Small intestine (tissue), 7 donors: ENCODE data around the gene HSF5. TPM values are rescaled to one million over a fixed set of nuclear protein-coding genes. Genes with fewer than 3 reads are reported as not detected.
A peak's percentile ranks its signal among the peaks of the same experiment; 100 is the strongest.

Experiments
- DNase-seq, 2 donors: peaks; one replicate each; pipeline versions ENCODE4 v3.0.0 to v3.0.0-alpha.2; 2013
- FAIRE-seq: peaks from 2 replicates; lab custom pipeline; 2012; peaks lifted over from hg19 to GRCh38; lab: Jason Lieb, UNC
- H3K27ac ChIP-seq, 3 donors: one replicate each; pipeline ENCODE4 v1.5.1; 2013; ENCODE audit warnings: low read length in 2 of 3, mild to moderate bottlenecking in 2 of 3, control low read depth in 1 of 3, inconsistent platforms in 1 of 3, low read depth in 1 of 3, moderate library complexity in 1 of 3
- H3K27me3 ChIP-seq, 3 donors: one replicate each; pipeline ENCODE4 v1.6.1; 2013; ENCODE audit warnings: low read length in 3 of 3, inconsistent platforms in 1 of 3; ENCODE audit not compliant: control insufficient read depth in 3 of 3, insufficient read depth in 3 of 3
- H3K36me3 ChIP-seq, 3 donors: one replicate each; pipeline ENCODE4 v1.6.1; 2013; ENCODE audit warnings: low read length in 3 of 3, inconsistent platforms in 1 of 3, low read depth in 1 of 3, mild to moderate bottlenecking in 1 of 3, moderate library complexity in 1 of 3; ENCODE audit not compliant: control insufficient read depth in 3 of 3, insufficient read depth in 2 of 3
- H3K4me1 ChIP-seq, 3 donors: one replicate each; pipeline ENCODE4 v1.6.1; 2013; ENCODE audit warnings: low read length in 2 of 3, inconsistent platforms in 1 of 3, low read depth in 1 of 3, mild to moderate bottlenecking in 1 of 3, moderate library complexity in 1 of 3; ENCODE audit not compliant: control insufficient read depth in 3 of 3, insufficient read depth in 2 of 3
- H3K4me3 ChIP-seq, 3 donors: one replicate each; pipeline ENCODE4 v1.5.1; 2013; ENCODE audit warnings: low read length in 3 of 3, control low read depth in 1 of 3, inconsistent platforms in 1 of 3, low read depth in 1 of 3, mild to moderate bottlenecking in 1 of 3, moderate library complexity in 1 of 3
- H3K9me3 ChIP-seq, 2 donors: one replicate each; pipeline ENCODE4 v1.6.1; 2013; ENCODE audit warnings: low read depth in 1 of 2, low read length in 1 of 2; ENCODE audit not compliant: control insufficient read depth in 2 of 2, insufficient read depth in 1 of 2
- WGBS, 3 donors: extraction: QIAGEN DNeasy Blood & Tissue Kit; methylation state at CpG; one replicate each; pipeline ENCODE4 v1.1.7; 2013; 5-methylcytosine and 5-hydroxymethylcytosine counted together
- polyA plus RNA-seq, 4 donors: library from polyadenylated mRNA; stranded (reverse) in 3 of 4; unstranded in 1 of 4; fragments of 200-250 nt in 3 of 4; fragments of 120-200 nt in 1 of 4; gene quantifications; one replicate each; pipeline versions ENCODE4 v1.2.1 to v1.2.3, GENCODE V29; 2013
- donor health status: healthy with polysubstance abuse.
- donor health status: control.
- donor health status: control.
- donor health status: Bipolar disorder and iron deficiency.
- donor health status: healthy.

HSF5 gene
- polyA plus RNA-seq, 4 donors = 0.01 to 0.03 TPM; not detected in 2

- H3K27ac ChIP-seq = peak overlapping the region in 2 of 3 donors; percentile 32 to 61
- 16 to 39% (median 32%) methylated on average over 3 of the region's 3 CpGs for WGBS, 3 donors
- no peak for FAIRE-seq
Measured at GRCh38 chr17:58388302-58389190, 99.7 kb downstream of the HSF5 start.

GRCh38 chr17:58387834-58388233 is 100.4 kb downstream of the HSF5 start:
- no peaks in the 10 kb centered on the region for H3K27me3 ChIP-seq
- H3K9me3 ChIP-seq = no peaks in the 10 kb centered on the region
- DNase-seq (peak; percentile 68 to 90), FAIRE-seq (no peak)
- no peak overlapping the region for H3K4me3 ChIP-seq
- H3K27ac ChIP-seq = peak overlapping the region in 2 of 3 donors; percentile 32 to 61
- WGBS, 3 donors = 22 to 55% (median 39%) methylated on average over 1 of the region's 1 CpG
- peaks cover 0 to 70% (median 17%) of the 10 kb centered on the region in 3 donors for H3K4me1 ChIP-seq
- peaks cover 0 to 5% (median 0%) of the 10 kb centered on the region in 3 donors for H3K36me3 ChIP-seq

More at GRCh38 chr17:58388302-58389190, 99.7 kb downstream of the HSF5 start:
- H3K9me3 ChIP-seq = no peaks in the 10 kb centered on the region
- DNase-seq = no peak
- H3K4me1 ChIP-seq = peaks cover 0 to 63% (median 17%) of the 10 kb centered on the region in 3 donors
- H3K36me3 ChIP-seq = peaks cover 0 to 5% (median 0%) of the 10 kb centered on the region in 3 donors
- no peaks in the 10 kb centered on the region for H3K27me3 ChIP-seq
- H3K4me3 ChIP-seq = no peak overlapping the region

GRCh38 chr17:58386708-58387107 is 101.5 kb downstream of the HSF5 start:
- Histone ChIP-seq H3K9me3 (no peaks in the 10 kb centered on the region), H3K27ac (no peak overlapping the region), H3K36me3 (peaks cover 0 to 5% (median 0%) of the 10 kb centered on the region in 3 donors), H3K27me3 (no peaks in the 10 kb centered on the region), H3K4me1 (peaks cover 5 to 76% (median 17%) of the 10 kb centered on the region in 3 donors), H3K4me3 (no peak overlapping the region)
- WGBS, 3 donors = 41 to 69% (median 49%) methylated on average over 3 of the region's 3 CpGs
- DNase-seq (no peak), FAIRE-seq (no peak)

GRCh38 chr17:58385359-58385899 is 102.8 kb downstream of the HSF5 start:
- Histone ChIP-seq H3K4me1 (peaks cover 9 to 77% (median 15%) of the 10 kb centered on the region in 3 donors), H3K9me3 (no peaks in the 10 kb centered on the region), H3K27me3 (no peaks in the 10 kb centered on the region), H3K4me3 (no peak overlapping the region), H3K36me3 (peaks cover 0 to 8% (median 0%) of the 10 kb centered on the region in 3 donors), H3K27ac (no peak overlapping the region)
- FAIRE-seq = no peak
- 17 to 55% (median 29%) methylated on average over 4 of the region's 4 CpGs for WGBS, 3 donors
- DNase-seq = no peak

- Histone ChIP-seq H3K4me1 (peaks cover 13 to 77% (median 14%) of the 10 kb centered on the region in 3 donors), H3K4me3 (no peak overlapping the region), H3K27me3 (no peaks in the 10 kb centered on the region), H3K9me3 (no peaks in the 10 kb centered on the region), H3K27ac (no peak overlapping the region), H3K36me3 (peaks cover 0 to 8% (median 0%) of the 10 kb centered on the region in 3 donors)
- DNase-seq (no peak), FAIRE-seq (no peak)
- 24 to 55% (median 42%) methylated on average over 3 of the region's 3 CpGs for WGBS, 3 donors
Measured at GRCh38 chr17:58384897-58385296, 103.3 kb downstream of the HSF5 start.

GRCh38 chr17:58383892-58384462 is 104.2 kb downstream of the HSF5 start:
- H3K4me3 ChIP-seq = no peak overlapping the region
- H3K27ac ChIP-seq = peak overlapping the region in 2 of 3 donors; percentile 11 to 13
- H3K9me3 ChIP-seq = no peaks in the 10 kb centered on the region
- FAIRE-seq (no peak), DNase-seq (peak in 1 of 2 donors; percentile 77)
- 25 to 66% (median 54%) methylated on average over 4 of the region's 4 CpGs for WGBS, 3 donors
- no peaks in the 10 kb centered on the region for H3K27me3 ChIP-seq
- peaks cover 13 to 78% (median 16%) of the 10 kb centered on the region in 3 donors for H3K4me1 ChIP-seq
- H3K36me3 ChIP-seq = peaks cover 0 to 8% (median 0%) of the 10 kb centered on the region in 3 donors

GRCh38 chr17:58382872-58383242 is 105.4 kb downstream of the HSF5 start:
- FAIRE-seq (no peak), DNase-seq (peak in 1 of 2 donors; percentile 32)
- WGBS, 3 donors = 70 to 75% (median 71%) methylated on average over 1 of the region's 1 CpG
- H3K27ac ChIP-seq = peak overlapping the region in 2 of 3 donors; percentile 63 to 81
- no peaks in the 10 kb centered on the region for H3K27me3 ChIP-seq
- no peak overlapping the region for H3K4me3 ChIP-seq
- peaks cover 0 to 8% (median 0%) of the 10 kb centered on the region in 3 donors for H3K36me3 ChIP-seq
- no peaks in the 10 kb centered on the region for H3K9me3 ChIP-seq
- peaks cover 10 to 78% (median 16%) of the 10 kb centered on the region in 3 donors for H3K4me1 ChIP-seq
